DND-41 (cell line): ENCODE data around the gene WDR70.
"Not testable (repeated sequence)": the region's sequence is repeated elsewhere in the genome, so short reads cannot be mapped to it uniquely, and the experiment has no call there.

Source experiments
- ATAC-seq: fragments of 200-7000 bp; cut with Tn5 transposase; 3 replicates; pipeline ENCODE4 v1.9.1; 2021; ENCODE audit warnings: low read depth; ENCODE audit not compliant: insufficient read depth
- DNase-seq: peaks from one replicate; pipeline ENCODE4 v3.0.0-alpha.2; 2020
- H2AFZ ChIP-seq: 2 replicates; pipeline ENCODE4 v1.6.0; 2012; ENCODE audit warnings: low read depth, low read length
- H3K27ac ChIP-seq: 2 replicates; pipeline ENCODE4 v1.5.1; 2012; ENCODE audit warnings: low read length, inconsistent platforms
- H3K27me3 ChIP-seq: fragments of 200-600 bp; sonication (generic); 2 replicates; pipeline ENCODE4 v1.6.0; 2012; ENCODE audit warnings: low read length, mild to moderate bottlenecking, inconsistent platforms; ENCODE audit not compliant: insufficient read depth, poor library complexity
- H3K36me3 ChIP-seq: 2 replicates; pipeline ENCODE4 v1.5.1; 2012; ENCODE audit warnings: low read length, inconsistent platforms; ENCODE audit not compliant: insufficient read depth
- H3K4me1 ChIP-seq: 2 replicates; pipeline ENCODE4 v1.5.1; 2012; ENCODE audit warnings: mild to moderate bottlenecking, low read length; ENCODE audit not compliant: insufficient read depth
- H3K4me2 ChIP-seq: 2 replicates; pipeline ENCODE4 v1.6.0; 2012; ENCODE audit warnings: mild to moderate bottlenecking, moderate library complexity, low read length, inconsistent platforms; ENCODE audit not compliant: insufficient read depth
- H3K4me3 ChIP-seq, 2 experiments: fragments of 200-600 bp in 1 of 2; shearing (Covaris generic) in 1 of 2; 2 replicates each; pipeline ENCODE4 v1.5.1; 2012 to 2016; ENCODE audit warnings: inconsistent platforms in 2 of 2, low read length in 2 of 2, mild to moderate bottlenecking in 2 of 2, low read depth in 1 of 2, moderate library complexity in 1 of 2
- H3K79me2 ChIP-seq: 2 replicates; pipeline ENCODE4 v1.6.0; 2012; ENCODE audit warnings: low read length, inconsistent platforms; ENCODE audit not compliant: insufficient read depth
- H3K9ac ChIP-seq: 2 replicates; pipeline ENCODE4 v1.6.0; 2012; ENCODE audit warnings: low read depth, mild to moderate bottlenecking, inconsistent platforms, low read length, moderate library complexity
- H3K9me3 ChIP-seq: 2 replicates; pipeline ENCODE4 v1.5.1; 2012; ENCODE audit warnings: low read length, moderate library complexity, mild to moderate bottlenecking, inconsistent platforms; ENCODE audit not compliant: insufficient read depth, severe bottlenecking
- H4K20me1 ChIP-seq: 2 replicates; pipeline ENCODE4 v1.6.0; 2012; ENCODE audit warnings: low read length; ENCODE audit not compliant: insufficient read depth
- EZH2 ChIP-seq: IDR thresholded peaks from 3 replicates; pipeline ENCODE4 v1.6.1; 2012; ENCODE audit warnings: borderline replicate concordance, low read depth, mild to moderate bottlenecking, moderate library complexity, low read length, inconsistent platforms; ENCODE audit not compliant: severe bottlenecking
- TF ChIP-seq, protein P1 (sequence below): IDR thresholded peaks from 2 replicates; pipeline ENCODE4 v1.5.1; 2012; ENCODE audit warnings: borderline replicate concordance, low read length, moderate library complexity, mild to moderate bottlenecking; ENCODE audit not compliant: poor library complexity, severe bottlenecking; ENCODE audit errors: extremely low read depth

WDR70 gene

DNA sequence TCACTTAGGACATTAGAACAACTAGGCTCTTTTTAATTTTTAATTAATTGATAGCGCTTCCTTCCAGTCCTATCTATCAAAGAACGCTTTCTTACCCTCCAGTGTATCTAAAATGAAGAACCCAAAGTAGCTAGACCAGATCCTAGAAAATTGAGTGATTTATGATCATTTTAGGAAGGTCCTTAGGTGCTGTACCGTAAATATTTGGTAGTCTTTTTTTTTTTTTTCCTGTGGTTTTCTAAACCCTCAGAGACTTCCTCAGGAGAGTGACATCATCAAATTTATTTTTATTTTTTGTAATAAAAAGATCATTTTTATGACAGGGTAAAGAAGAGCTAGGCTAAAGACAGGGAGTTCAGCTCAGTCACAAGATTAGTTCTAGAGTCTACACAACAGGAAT is 197.4 kb downstream of the WDR70 start:
- Histone ChIP-seq H2AFZ (no peak overlapping the region), H3K9me3 (no peaks in the 10 kb centered on the region), H3K4me1 (no peaks in the 10 kb centered on the region), H3K4me2 (no peak overlapping the region), H3K27me3 (no peaks in the 10 kb centered on the region), H3K36me3 (no peaks in the 10 kb centered on the region), H3K4me3 (no peak overlapping the region), H4K20me1 (no peaks in the 10 kb centered on the region), H3K27ac (no peak overlapping the region), H3K79me2 (no peaks in the 10 kb centered on the region), H3K9ac (no peak overlapping the region)
- DNase-seq (no peak), ATAC-seq (no peak)
- TF ChIP-seq, protein P1, sequence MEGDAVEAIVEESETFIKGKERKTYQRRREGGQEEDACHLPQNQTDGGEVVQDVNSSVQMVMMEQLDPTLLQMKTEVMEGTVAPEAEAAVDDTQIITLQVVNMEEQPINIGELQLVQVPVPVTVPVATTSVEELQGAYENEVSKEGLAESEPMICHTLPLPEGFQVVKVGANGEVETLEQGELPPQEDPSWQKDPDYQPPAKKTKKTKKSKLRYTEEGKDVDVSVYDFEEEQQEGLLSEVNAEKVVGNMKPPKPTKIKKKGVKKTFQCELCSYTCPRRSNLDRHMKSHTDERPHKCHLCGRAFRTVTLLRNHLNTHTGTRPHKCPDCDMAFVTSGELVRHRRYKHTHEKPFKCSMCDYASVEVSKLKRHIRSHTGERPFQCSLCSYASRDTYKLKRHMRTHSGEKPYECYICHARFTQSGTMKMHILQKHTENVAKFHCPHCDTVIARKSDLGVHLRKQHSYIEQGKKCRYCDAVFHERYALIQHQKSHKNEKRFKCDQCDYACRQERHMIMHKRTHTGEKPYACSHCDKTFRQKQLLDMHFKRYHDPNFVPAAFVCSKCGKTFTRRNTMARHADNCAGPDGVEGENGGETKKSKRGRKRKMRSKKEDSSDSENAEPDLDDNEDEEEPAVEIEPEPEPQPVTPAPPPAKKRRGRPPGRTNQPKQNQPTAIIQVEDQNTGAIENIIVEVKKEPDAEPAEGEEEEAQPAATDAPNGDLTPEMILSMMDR, result no peak
- TF ChIP-seq EZH2, result no peak

DNA sequence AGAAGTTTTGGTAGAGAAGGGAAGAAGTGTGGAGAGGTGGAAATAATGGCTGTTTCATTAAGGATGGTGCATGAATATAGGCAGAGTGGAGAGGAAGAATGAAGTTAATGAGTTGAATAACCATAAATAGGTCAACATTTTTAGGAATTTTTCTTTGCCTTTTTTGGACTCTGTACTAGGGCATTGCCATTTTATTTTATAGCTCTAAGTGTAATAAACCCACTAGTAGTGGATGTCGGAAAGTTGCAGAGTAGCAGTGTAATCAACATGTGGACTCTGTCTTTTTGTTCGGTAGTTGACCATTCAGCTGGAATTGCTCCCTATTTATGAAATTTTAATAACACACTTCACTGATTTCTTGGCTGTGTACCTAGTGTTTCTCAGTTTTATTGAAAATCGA is 199.1 kb downstream of the WDR70 start:
- Histone ChIP-seq H3K36me3 (no peaks in the 10 kb centered on the region), H3K27ac (no peak overlapping the region), H3K4me3 (no peak overlapping the region), H3K9me3 (no peaks in the 10 kb centered on the region), H3K4me1 (no peaks in the 10 kb centered on the region), H3K79me2 (no peaks in the 10 kb centered on the region), H3K4me2 (no peak overlapping the region), H3K9ac (no peak overlapping the region), H2AFZ (no peak overlapping the region), H4K20me1 (no peaks in the 10 kb centered on the region), H3K27me3 (no peaks in the 10 kb centered on the region)
- ATAC-seq (no peak), DNase-seq (no peak)
- no peak for TF ChIP-seq EZH2
- TF ChIP-seq, protein P1, result no peak

DNA sequence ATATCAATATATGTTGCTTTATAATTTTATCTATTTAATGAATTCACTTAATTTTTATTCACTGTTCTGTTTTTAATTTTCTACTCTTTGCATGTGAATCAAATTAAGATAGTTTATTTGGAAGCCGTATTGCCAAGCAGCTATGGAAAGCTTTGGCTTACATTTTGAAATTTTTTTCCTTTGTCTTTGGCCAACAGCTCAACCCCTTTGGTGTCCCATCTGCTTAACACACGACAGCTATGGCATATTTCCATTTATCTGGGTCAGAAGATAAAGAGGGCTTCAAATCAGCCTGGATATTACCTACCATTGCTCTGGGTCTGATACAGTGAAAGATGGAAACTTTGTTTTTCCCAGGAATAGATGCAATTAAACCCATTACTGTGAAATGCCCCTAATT is 201.0 kb downstream of the WDR70 start:
- Histone ChIP-seq H3K79me2 (no peaks in the 10 kb centered on the region), H3K4me3 (no peak overlapping the region), H3K27ac (no peak overlapping the region), H2AFZ (no peak overlapping the region), H3K4me1 (no peaks in the 10 kb centered on the region), H4K20me1 (no peaks in the 10 kb centered on the region), H3K36me3 (no peaks in the 10 kb centered on the region), H3K9me3 (no peaks in the 10 kb centered on the region), H3K9ac (no peak overlapping the region), H3K27me3 (no peaks in the 10 kb centered on the region), H3K4me2 (no peak overlapping the region)
- DNase-seq, result no peak
- TF ChIP-seq, protein P1, result no peak
- no peak for TF ChIP-seq EZH2
- no peak for ATAC-seq

DNA sequence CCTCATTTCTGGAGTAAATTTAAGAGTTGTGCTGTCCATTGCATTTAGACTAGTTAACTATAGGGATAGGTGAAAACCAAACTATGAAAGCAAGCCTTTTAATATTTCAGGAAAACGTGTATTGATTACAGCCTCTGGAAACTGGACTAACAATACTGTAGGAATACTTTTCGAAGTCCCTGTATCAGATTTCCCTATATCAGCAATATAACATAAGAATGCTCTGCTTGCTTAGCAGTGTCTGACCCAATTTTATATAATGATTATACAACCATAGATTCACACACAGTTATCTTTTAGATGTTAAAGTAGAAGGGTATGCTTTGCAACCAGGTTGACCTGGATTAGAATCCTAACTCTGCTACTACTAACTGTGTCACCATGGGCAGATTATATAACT is 203.1 kb downstream of the WDR70 start:
- no peak overlapping the region for H2AFZ ChIP-seq
- H4K20me1 ChIP-seq, result no peaks in the 10 kb centered on the region

DNA sequence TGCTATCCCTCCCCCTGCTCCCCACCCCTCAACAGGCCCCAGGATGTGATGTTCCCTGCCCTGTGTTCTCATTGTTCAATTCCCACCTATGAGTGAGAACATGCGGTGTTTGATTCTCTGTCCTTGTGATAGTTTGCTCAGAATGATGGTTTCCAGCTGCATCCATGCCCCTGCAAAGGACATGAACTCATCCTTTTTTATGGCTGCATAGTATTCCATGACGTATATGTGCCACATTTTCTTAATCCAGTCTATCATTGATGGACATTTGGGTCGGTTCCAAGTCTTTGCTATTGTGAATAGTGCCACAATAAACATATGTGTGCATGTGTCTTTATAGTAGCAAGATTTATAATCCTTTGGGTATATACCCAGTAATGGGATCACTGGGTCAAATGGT is 214.2 kb downstream of the WDR70 start:
- not testable (repeated sequence) for H3K4me2 ChIP-seq, ATAC-seq

More for the DNA sequence above, 203.1 kb downstream of the WDR70 start:
- ATAC-seq (no peak), DNase-seq (no peak)
- Histone ChIP-seq H3K27me3 (no peaks in the 10 kb centered on the region), H3K4me1 (no peaks in the 10 kb centered on the region), H3K27ac (no peak overlapping the region), H3K4me3 (no peak overlapping the region), H3K36me3 (no peaks in the 10 kb centered on the region), H3K9me3 (no peaks in the 10 kb centered on the region), H3K9ac (no peak overlapping the region), H3K4me2 (no peak overlapping the region), H3K79me2 (no peaks in the 10 kb centered on the region)
- TF ChIP-seq EZH2, result no peak
- TF ChIP-seq, protein P1, result no peak

More for the DNA sequence above, 214.2 kb downstream of the WDR70 start:
- not testable (repeated sequence) for H3K9ac ChIP-seq, H3K27me3 ChIP-seq, H3K4me1 ChIP-seq, H3K79me2 ChIP-seq, H3K27ac ChIP-seq, H4K20me1 ChIP-seq, H3K9me3 ChIP-seq, H2AFZ ChIP-seq, H3K36me3 ChIP-seq, H3K4me3 ChIP-seq, DNase-seq
